ENCODE results near the gene EFNA4.
A peak's percentile ranks its signal among the peaks of the same experiment; 100 is the strongest.

The EFNA4 gene
- total RNA-seq: 0.29 to 3.9 (median 0.97) reads per million in 18 experiments

GRCh38 chr1:155063550-155064110 lies at the start of gene EFNA4:
Gene EFNA4, plus strand, starts transcription at chr1:155063740. Its CDS starts 84 bp downstream, at chr1:155063824.
- DNase-seq: peak; percentile 80 to 81

GRCh38 chr1:155014709-155015508 lies 48.6 kb upstream of the EFNA4 start:
- no peak for DNase-seq

- DNase-seq: no peak
These were observed 47.9 kb upstream of the EFNA4 start for GRCh38 chr1:155015527-155016230.

- DNase-seq: no peak
These were observed 47.2 kb upstream of the EFNA4 start for GRCh38 chr1:155016231-155016831.

GRCh38 chr1:155017041-155017945 lies 46.2 kb upstream of the EFNA4 start:
- peak; percentile 66 to 72 for DNase-seq

- no peak for DNase-seq
These were observed 45.6 kb upstream of the EFNA4 start for GRCh38 chr1:155017946-155018316.

GRCh38 chr1:155018617-155019348 lies 44.8 kb upstream of the EFNA4 start:
- no peak for DNase-seq

- DNase-seq: no peak
These were observed 43.9 kb upstream of the EFNA4 start for GRCh38 chr1:155019377-155020245.

GRCh38 chr1:155022136-155022926 lies 41.2 kb upstream of the EFNA4 start:
- DNase-seq: no peak

GRCh38 chr1:155022927-155023236 lies 40.7 kb upstream of the EFNA4 start:
- peak in 1 of 2 donors; percentile 50 for DNase-seq

- no peak for DNase-seq
These were observed 39.9 kb upstream of the EFNA4 start for GRCh38 chr1:155023627-155024026.

GRCh38 chr1:155024315-155024714 lies 39.2 kb upstream of the EFNA4 start:
- DNase-seq: no peak

- no peak for DNase-seq
These were observed 37.4 kb upstream of the EFNA4 start for GRCh38 chr1:155026154-155026553.

GRCh38 chr1:155026588-155026987 lies 37.0 kb upstream of the EFNA4 start:
- no peak for DNase-seq

- DNase-seq: no peak
These were observed 33.9 kb upstream of the EFNA4 start for GRCh38 chr1:155029513-155030242.

GRCh38 chr1:155030243-155030795 lies 33.2 kb upstream of the EFNA4 start:
- DNase-seq: no peak

GRCh38 chr1:155030899-155031298 lies 32.6 kb upstream of the EFNA4 start:
- DNase-seq: no peak

GRCh38 chr1:155032886-155033285 lies 30.7 kb upstream of the EFNA4 start:
- no peak for DNase-seq

- no peak for DNase-seq
These were observed 30.0 kb upstream of the EFNA4 start, which contains the start of the genes DCST1 and DCST2 for GRCh38 chr1:155033524-155033923. Gene DCST1, plus strand, starts transcription at chr1:155033824. Its CDS starts 213 bp downstream, at chr1:155034037. Gene DCST2, minus strand, starts transcription at chr1:155033781. Its CDS starts 80 bp downstream, at chr1:155033701.
